Occipital lobe (tissue), 2 donors: ENCODE data around the gene SUPT3H. TPM values are rescaled to one million over a fixed set of nuclear protein-coding genes. Genes with fewer than 3 reads are reported as not detected.

Source experiments
- DNase-seq: peaks from one replicate; lab custom pipeline; 2025; lab: John Stamatoyannopoulos, UW
- total RNA-seq: library from RNA; depleted of rRNA; stranded (reverse); fragments of >200 nt; gene quantifications from one replicate; pipeline ENCODE4 v1.2.3, GENCODE V29; 2014

Gene SUPT3H
- total RNA-seq, 1 donor from 2014 or later = 15.3 TPM

DNA sequence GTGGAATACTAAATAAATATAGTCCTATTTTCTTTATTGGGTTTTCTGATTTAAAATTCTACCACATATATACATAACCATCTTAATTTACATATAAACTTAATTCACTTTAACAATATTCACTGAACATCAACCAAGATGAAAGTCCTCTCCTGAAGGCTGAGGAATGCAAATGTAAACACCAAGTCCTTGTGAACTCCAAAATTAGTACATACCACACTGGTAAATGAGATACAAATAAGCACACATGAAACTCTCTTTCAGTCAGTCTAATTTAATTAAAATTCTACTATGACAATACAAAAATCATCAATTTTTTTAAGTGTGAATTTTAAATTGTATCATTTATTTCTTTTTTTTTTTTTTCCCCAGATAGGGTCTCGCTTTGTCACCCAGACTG lies 254.7 kb downstream of the SUPT3H start:
- no peak for DNase-seq

DNA sequence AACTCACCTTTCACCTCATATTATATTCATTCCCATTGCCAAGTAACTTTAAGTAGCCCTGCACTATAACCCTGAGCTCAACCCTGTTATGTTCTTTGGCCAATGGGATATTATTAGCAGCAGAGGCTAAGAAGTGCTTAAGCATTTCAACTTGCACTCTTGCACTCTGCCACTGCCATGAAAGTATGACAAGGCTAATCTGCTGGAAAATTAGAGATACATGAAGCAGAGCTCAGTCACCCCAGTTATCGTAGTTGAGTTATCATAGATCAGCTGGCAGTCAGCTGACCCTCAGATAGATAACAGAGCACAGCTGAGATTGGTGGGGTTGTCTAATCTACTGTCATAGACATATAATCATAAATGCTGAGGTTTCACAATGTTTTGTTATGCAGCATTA lies 259.0 kb downstream of the SUPT3H start:
- no peak for DNase-seq

DNA sequence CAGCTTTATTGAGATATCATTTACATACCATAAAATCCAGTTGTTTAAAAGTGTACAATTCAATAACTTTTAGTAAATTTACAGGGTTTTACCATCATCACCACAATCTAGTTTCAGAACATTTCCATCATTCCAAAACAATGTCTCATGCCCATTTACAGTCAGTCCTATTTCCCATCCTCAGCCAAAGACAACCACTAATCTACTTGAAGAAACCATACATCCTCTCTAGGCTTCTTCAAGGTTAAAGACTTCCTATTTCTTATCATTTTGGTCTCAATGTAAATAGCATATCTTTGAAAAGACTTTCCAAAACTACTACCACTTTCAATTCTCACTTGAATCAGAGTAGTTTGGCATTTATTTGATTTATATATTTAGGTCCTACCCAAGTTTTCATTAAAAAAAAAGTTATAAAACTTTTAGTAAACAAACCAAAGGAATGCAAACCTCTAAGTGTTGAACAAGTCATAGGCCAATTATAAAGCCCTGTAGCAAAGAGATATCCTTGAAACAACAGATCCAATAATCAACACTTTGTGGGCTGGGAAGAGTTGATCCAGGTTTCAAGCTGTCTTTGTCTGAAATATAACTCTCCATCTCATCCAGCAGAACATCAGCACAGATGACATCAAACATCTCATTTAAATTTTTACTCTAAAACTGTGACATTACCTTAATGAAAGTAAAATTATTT lies 260.9 kb downstream of the SUPT3H start:
- no peak for DNase-seq

DNA sequence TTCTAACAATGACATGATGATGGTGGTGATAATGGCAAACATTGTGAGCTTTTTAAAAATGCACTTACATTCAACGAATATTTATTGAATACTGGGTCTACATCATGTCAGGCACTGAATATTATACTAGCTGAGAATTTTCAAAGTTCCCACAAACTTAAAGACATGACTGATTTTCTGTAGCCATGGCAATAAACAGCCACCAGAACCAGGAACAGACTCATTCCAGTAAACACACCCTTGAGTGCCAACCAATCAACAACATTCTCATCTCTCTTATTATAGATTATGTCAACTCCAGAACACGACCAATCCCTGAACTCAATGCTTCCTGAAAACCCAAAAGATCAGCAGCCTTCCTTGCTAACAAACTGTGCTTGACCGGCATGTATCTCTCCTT lies 262.0 kb downstream of the SUPT3H start:
- DNase-seq = no peak

DNA sequence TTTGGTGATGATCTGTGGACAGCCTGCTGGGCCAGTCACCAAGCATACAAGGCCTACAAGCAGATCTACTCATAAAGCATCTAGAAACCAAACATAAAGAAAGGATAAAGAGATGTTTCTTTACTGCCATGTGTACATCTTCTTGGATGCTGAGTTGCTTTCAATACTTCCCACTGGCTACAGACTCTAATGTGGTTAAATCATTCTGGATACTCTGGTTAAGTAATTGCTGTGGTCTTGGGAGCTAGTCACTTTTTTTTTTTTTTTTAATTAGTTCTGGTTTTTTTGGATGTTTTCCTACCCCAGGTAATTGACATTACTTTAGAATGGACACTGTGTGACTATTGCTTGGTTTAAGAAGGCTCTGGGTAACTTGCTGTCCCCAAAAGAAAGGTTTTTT lies 265.0 kb downstream of the SUPT3H start:
- DNase-seq = no peak

DNA sequence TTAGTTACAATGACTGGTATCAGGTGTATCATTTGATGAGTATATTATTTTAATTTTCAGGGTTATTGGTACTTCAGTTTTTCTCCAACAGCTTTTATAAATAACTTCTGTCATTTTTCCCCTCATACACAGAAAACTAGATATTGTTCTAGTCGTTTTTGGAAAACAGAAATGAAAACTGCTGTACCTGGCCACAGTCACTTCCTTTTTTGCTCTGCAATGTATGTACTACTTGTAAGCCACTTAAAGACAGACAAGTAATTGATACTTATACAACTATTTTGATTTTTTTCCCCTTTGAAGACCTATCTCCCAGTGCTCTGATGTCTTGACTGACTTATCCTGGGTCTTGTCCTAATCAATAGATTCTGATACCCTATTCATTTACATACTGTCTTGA lies 268.2 kb downstream of the SUPT3H start:
- DNase-seq = no peak

DNA sequence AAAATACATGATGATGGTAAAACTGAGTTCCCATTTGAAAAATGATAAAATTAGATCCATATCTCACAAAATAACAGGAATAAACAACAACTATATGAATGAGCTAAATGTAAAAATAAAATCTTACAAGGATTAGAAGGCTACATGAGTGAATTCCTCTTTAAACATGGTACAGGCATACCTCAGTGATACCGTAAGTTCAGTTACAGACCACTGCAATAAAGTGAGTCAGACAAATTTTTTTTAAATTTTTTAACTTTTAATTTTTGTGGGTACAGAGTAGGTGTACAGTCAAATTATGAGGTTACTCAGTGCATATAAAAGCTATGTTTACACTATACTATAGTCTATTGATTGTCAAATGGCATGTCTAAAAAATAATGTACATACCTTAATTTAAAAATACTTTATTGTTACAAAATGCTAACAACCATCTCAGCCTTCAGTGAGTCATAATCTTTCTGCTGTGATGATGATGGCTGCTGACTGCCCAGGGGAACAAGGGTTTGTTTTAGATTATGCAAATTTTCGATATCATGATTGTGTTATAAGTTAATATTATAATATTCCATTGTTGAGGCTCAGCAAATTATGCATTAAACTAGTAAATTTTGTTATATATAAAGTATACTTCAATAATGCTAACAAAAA lies 272.4 kb downstream of the SUPT3H start:
- DNase-seq = no peak

DNA sequence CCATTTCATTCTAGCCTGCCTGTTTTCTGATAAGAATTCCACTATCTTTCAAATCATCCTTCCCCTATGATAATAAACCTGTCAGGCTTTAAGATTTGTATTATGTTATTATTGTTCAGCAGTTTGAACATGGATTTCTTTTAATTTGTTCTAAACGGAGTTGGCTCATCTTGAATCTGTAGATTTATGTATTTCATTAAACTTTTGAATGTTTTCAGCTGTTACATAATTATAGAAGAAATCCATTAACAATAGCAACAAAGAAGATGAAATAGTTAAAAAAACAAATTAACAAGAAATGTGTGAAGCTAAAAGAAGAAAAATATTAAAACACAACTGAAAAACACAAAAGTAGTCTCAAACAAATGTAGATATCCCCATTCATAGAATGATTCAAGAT lies 273.3 kb downstream of the SUPT3H start:
- DNase-seq = no peak

DNA sequence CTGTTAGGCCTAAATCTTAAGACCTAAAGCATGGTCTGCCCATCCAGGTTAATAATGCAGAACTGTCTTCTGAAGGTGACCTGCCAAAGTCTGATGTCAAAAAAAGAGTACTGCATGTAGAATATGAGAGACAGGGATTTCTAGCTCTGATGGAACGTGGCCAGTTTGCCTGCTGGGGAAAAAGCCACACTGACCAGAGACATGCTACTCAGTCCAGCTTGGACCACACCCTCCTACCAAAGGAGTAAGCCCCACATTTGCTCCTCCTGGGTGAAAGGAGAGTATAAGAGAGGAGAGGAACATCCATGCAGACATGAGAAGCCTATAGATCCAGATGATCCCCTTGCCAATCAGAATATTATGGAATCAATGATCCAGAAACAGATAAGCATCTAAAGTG lies 279.5 kb downstream of the SUPT3H start:
- no peak for DNase-seq

DNA sequence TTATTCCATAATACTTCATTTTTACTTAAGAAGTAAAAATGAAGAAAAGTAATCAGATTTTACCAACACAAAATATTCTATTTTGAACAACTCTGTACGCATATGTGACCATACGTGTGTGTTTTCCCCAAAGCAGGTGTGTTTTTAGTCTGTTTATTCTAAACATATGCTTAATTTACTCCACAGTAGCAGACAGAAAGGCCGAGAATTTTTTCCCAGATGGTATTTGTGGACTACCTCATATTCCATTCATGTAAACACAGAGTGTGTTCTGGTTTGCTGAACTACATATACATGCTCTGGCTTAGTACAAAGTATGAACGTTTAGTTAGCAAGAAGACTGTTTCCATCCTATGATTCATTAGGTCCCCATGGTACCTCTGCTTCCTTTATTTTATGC lies 282.9 kb downstream of the SUPT3H start:
- no peak for DNase-seq

DNA sequence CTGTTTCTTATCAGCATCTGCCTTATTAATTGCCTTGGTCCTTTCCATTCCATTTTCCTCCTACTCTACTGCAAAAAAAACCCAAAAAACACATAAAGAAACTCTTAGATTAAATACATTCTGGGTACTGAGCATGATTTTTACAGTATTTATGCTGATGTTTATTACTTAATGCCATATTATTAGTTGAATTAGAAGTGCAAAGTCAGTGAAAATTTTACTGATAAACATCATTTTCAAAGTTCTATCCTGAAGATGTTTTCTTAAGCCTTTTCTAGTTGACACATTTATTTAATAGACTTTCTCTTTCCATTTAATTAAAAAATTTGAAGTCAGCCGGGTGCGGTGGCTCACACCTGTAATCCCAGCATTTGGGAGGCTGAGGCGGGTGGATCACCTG lies 285.6 kb downstream of the SUPT3H start:
- DNase-seq = no peak

DNA sequence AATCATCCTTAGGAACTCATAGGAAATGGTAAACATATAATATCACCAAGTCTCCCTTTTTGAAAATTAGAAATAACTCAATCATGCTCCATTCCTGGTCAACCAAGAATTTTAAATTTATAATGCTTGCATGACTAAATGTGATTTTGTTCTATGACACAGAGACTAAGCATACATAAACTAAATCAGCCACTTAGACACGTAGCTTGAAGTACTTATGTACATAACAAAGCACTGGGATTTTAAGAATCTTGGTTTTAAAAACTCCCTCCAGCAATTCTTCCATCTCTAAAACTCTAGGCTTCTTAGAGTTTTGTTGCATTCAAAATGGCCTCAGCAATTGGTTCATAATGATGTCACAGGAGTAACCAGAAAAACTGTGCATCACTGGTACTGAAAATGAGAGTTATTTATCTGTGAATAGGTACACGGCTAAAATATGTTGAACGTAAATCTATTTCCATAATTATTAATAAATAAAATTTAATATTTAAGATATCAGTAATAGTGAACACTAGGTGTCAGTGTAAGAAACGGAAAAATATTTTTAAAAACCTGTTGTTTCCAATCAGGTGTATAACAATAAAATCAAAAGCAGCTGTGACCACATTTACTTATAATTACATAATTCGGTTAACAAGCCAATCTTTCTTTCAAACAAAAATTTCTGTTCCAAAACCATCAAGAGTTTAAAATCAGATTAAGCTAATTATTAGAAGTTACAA lies 291.2 kb downstream of the SUPT3H start:
- DNase-seq = no peak

DNA sequence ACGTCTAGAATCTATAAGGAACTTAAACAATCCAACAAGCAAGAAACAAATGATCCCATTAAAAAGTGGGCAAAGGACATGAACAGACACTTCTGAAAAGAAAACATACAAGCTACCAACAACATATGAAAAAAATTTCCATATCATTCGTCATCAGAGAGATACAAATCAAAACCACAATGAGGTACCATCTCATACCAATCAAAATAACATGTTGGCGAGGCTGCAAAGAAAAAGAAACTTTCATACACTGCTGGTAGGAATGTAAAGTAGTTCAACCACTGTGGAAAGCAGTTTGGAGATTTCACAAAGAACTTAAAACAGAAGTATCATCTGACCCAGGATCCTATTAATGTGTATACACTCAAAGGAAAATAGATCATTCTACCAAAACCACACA lies 293.5 kb downstream of the SUPT3H start:
- DNase-seq = no peak

DNA sequence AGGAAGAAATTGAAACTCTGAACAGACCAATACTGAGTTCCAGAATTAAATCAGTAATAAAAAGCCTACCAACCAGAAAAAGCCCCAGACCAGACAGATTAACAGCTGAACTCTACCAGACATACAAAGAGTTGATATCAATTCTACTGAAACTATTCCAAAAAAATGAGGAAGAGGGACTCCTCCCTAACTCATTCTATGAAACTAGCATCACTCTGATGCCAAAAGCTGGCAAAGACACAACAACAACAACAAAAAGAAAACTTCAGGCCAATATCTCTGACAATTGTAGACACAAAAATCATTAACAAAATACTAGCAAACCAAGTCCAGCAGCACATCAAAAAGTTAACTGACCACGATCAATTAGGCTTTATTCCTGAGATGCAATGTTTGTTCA lies 295.6 kb downstream of the SUPT3H start:
- DNase-seq = no peak

DNA sequence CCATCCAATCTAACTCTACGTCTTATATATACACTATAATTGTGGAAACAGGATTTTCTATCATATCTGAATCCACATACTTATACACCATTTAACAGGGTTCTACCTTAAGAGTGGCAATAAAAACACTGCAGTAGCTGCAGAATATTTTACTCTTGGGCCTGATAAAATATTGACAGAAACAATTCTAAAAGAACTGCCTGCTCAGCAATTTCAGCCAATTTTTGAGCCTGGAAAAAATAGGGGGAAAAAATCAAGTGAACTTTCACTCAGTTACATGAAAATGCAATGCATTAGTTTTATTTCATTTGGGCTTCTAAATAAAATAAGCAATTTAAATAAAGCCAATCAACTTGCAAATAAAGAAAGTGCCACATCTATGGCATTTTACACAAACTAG lies 296.1 kb downstream of the SUPT3H start:
- no peak for DNase-seq

DNA sequence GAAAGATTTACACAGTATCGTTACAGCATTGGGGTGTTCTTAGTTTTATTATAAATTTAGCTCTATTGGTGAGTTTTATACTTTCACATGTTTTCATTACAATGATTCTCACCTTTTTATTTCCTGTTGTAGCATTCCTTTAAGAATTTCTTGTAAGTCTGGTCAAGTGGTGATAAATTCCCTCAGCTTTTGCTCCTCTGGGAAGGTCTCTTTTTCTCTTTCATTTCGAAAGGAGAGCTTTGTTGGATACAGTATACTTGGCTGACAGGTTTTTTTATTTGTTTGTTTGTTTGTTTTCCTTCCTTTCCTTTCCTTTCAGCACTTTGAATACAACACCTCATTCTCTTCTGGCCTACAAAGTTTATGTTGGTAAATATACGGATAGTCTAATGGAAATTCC lies 299.3 kb downstream of the SUPT3H start:
- DNase-seq = no peak

DNA sequence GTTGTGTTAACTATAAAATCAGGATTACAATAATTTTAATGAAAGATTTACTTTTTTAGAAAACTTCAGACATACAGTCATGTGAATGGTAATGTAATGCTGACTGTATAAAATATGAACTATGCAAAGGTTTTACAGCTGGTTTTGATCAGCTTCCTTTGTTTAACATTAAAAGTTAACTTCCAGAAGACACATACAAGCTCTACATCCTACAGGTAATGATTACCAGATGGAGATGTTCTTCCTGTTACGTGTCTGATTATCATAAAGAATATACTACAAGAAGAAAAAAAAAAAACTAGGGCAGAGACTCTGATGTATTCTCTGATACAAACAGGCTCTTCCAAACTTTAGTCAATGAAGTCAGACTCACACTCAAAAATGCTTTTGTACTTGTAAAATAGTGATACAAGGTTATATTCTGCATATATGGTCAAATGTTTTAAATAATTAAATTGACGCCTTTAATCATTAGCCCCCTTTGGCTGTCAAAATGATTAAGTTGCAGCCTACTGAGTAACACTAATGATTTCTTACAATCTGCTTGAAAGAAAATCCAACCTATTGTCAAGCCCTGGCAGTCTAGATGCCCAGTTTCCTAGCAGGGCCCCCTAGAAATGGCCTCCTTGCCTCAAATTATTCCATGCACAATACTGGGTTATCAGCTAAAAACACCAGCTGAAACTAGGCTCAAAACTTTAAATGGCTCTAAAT lies 301.4 kb downstream of the SUPT3H start:
- DNase-seq = no peak

DNA sequence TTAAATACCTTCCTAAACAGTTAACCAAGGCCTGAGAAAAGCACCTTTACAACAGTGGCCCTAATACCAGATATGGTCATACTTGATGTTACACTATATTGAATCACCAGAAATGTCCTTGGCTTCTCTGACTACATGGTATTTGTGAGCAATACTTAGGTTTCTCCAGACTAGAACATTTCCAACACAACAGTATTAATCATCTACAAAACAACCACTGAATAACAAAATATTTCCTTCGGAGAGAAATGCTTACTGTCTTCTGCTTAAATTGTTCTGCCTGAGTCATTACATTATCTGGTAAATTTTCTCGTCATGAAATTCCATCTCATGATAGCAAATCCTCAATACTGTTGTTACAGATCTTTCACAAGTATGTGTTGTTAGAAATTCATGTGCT lies 302.5 kb downstream of the SUPT3H start:
- DNase-seq = no peak

DNA sequence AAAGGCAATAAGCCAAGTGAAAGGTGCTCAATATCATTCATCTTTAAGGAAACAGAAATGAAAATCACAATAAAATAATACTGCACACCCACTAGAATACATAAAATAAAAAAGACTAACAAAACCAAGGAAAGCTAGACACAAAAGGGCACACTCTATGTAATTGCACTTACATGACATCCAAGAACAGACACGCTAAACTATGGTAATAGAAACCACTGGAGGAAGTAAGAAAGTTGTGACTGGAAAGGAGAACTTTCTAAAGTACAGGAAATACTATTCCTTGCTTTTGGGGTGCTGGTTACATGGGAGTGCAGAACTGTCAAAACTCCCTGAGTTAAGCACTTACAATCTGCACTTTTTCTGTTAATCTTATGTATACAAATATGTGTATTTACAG lies 303.3 kb downstream of the SUPT3H start:
- DNase-seq = no peak

DNA sequence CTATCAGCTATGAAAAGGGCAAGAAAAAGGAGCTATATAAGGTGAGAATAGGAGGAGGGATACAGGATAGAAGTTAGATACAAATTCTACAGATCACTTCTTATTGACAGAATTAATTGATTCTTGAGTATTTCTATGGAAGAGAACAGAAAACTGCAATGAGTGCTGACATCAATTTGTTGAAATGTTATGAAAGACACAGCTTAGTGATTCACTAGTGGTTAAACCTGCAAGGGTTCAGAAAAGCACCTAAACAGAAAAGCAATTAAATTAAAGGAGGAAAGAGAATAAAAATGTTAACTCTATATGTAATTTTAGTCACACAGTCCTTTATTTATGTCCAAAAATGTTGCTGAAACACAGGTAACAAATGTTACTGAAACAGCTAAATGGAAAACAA lies 304.0 kb downstream of the SUPT3H start:
- DNase-seq = no peak

DNA sequence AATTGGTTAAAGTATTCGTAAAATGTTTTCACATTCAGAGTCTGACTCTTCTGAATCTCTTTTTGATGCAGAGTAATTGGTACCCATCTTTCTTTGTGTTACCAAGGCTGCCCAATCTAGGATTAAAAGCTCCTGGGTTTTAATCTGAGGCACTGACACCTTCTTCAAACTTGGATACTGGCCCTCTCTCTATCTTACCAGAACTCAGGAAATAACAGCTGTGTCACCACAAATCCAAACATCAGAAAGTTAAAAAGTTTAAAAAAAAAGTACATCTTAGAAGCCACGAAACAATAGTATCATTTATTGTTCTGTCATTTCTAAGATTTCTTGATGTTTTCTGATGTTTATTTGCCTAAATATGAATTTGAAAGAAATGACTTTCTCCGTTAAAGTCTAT lies 305.1 kb downstream of the SUPT3H start:
- no peak for DNase-seq

DNA sequence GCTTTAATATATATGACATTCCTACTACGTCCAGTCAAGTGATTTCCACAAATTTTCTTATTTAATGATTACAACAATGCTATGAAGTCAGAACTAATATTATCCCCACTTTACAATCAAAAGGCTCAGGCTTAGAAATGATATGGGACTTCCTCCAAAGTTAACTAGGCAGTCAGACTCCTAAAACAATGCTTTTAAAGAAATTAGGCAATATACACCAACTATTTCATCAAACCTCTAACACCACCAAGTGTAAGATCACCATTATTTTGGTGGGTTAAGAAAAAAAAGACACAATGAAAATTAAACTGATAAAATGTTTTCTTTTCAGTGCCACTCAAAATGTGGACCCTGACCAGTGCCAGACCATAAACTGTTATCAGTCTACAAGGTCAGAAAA lies 305.7 kb downstream of the SUPT3H start:
- DNase-seq = no peak
